ENCODE results near the gene SUMO2. TPM values are rescaled to one million over a fixed set of nuclear protein-coding genes. Genes with fewer than 3 reads are reported as not detected.
A peak's percentile ranks its signal among the peaks of the same experiment; 100 is the strongest.
"Not testable (repeated sequence)": the region's sequence is repeated elsewhere in the genome, so short reads cannot be mapped to it uniquely, and the experiment has no call there.

SUMO2 gene
- polyA plus RNA-seq, 1 donor, result 338 TPM

- no peak for DNase-seq
- H3K27me3 ChIP-seq (ENCODE audit: control insufficient read depth, insufficient read depth, low read length), result no peaks in the 10 kb centered on the region
- H3K36me3 ChIP-seq (ENCODE audit: control insufficient read depth, insufficient read depth, low read length), result peaks cover 16% of the 10 kb centered on the region
- H3K9me3 ChIP-seq (ENCODE audit: control insufficient read depth, low read depth, low read length), result no peaks in the 10 kb centered on the region
- WGBS (ENCODE audit: insufficient coverage, low lambda C conversion rate), result no CpG with 5 or more reads among the region's 5 CpGs
- H3K27ac ChIP-seq (ENCODE audit: low read length), result no peak overlapping the region
- H3K4me3 ChIP-seq (ENCODE audit: low read length), result no peak overlapping the region
- no peaks in the 10 kb centered on the region for H3K4me1 ChIP-seq (ENCODE audit: control insufficient read depth, insufficient read depth, low read length)
Measured at GRCh38 chr17:75163074-75163473, 19.7 kb downstream of the SUMO2 start.

- Histone ChIP-seq H3K4me3 (ENCODE audit: low read length) (no peak overlapping the region), H3K36me3 (ENCODE audit: control insufficient read depth, insufficient read depth, low read length) (no peaks in the 10 kb centered on the region), H3K9me3 (ENCODE audit: control insufficient read depth, low read depth, low read length) (no peaks in the 10 kb centered on the region), H3K27me3 (ENCODE audit: control insufficient read depth, insufficient read depth, low read length) (no peaks in the 10 kb centered on the region), H3K4me1 (ENCODE audit: control insufficient read depth, insufficient read depth, low read length) (no peaks in the 10 kb centered on the region), H3K27ac (ENCODE audit: low read length) (no peak overlapping the region)
- DNase-seq, result no peak
- 100% methylated on average over 4 of the region's 5 CpGs for WGBS (ENCODE audit: insufficient coverage, low lambda C conversion rate)
Measured at GRCh38 chr17:75160211-75160610, 22.5 kb downstream of the SUMO2 start.

- WGBS (ENCODE audit: insufficient coverage, low lambda C conversion rate), result no CpG with 5 or more reads among the region's 4 CpGs
- Histone ChIP-seq H3K27me3 (ENCODE audit: control insufficient read depth, insufficient read depth, low read length) (no peaks in the 10 kb centered on the region), H3K9me3 (ENCODE audit: control insufficient read depth, low read depth, low read length) (no peaks in the 10 kb centered on the region), H3K4me3 (ENCODE audit: low read length) (no peak overlapping the region), H3K4me1 (ENCODE audit: control insufficient read depth, insufficient read depth, low read length) (no peaks in the 10 kb centered on the region), H3K36me3 (ENCODE audit: control insufficient read depth, insufficient read depth, low read length) (no peaks in the 10 kb centered on the region), H3K27ac (ENCODE audit: low read length) (no peak overlapping the region)
- DNase-seq, result peak in 1 of 2 donors; percentile 19
Measured at GRCh38 chr17:75159196-75160031, 23.3 kb downstream of the SUMO2 start.

GRCh38 chr17:75158480-75158879 lies 24.3 kb downstream of the SUMO2 start:
- H3K4me1 ChIP-seq (ENCODE audit: control insufficient read depth, insufficient read depth, low read length); DNase-seq; H3K27ac ChIP-seq (ENCODE audit: low read length); H3K9me3 ChIP-seq (ENCODE audit: control insufficient read depth, low read depth, low read length); H3K36me3 ChIP-seq (ENCODE audit: control insufficient read depth, insufficient read depth, low read length); H3K4me3 ChIP-seq (ENCODE audit: low read length); H3K27me3 ChIP-seq (ENCODE audit: control insufficient read depth, insufficient read depth, low read length): not testable (repeated sequence)
- no CpG with 5 or more reads among the region's 8 CpGs for WGBS (ENCODE audit: insufficient coverage, low lambda C conversion rate)

- Histone ChIP-seq H3K27ac (ENCODE audit: low read length) (no peak overlapping the region), H3K4me3 (ENCODE audit: low read length) (no peak overlapping the region), H3K27me3 (ENCODE audit: control insufficient read depth, insufficient read depth, low read length) (no peaks in the 10 kb centered on the region), H3K9me3 (ENCODE audit: control insufficient read depth, low read depth, low read length) (no peaks in the 10 kb centered on the region), H3K4me1 (ENCODE audit: control insufficient read depth, insufficient read depth, low read length) (peaks cover 8% of the 10 kb centered on the region), H3K36me3 (ENCODE audit: control insufficient read depth, insufficient read depth, low read length) (no peaks in the 10 kb centered on the region)
- no CpG with 5 or more reads among the region's 3 CpGs for WGBS (ENCODE audit: insufficient coverage, low lambda C conversion rate)
- no peak for DNase-seq
Measured at GRCh38 chr17:75155191-75155601, 27.6 kb downstream of the SUMO2 start.

DNA sequence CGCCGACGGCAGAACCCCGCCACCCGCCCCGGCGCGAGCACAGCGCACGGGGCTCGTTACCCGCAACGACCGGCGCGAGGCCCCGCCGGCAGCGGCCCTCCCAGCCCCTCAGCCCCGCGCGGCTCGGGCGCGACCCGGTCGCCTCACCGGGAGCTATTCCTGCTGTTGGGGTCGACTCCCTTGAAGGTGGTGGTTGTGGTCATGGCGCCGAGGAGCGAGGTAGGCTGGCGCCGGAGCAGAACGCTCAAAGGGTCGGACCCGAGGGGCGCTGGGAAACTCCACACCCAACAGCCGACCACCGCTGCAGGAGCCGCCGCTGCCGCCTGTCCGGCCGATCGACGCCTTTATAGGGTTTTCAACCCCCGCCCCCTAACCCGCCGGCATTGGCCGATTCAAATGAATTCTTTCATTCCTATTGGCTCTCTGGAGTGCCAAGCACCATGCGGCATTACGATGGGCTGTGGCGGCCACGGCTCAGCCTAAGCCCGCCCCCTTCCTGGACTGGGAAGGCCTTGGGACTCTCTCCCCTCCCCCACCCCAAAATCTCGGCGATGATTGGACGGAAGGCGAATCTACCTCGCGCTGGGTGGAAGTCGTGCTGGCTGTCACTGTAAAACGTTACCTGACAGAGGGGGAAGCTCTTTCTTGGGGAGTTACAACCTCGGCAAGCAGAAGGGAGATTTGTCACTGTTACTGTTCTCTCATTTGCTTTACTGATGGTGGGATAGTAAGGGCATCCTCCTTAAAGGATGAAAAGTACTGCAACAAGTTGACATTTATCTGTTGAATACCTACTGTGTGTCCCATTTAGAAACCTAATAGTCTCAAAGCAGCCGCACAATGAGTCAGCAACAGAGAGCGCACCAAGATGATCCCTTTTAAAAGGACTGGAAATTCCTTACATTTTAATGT lies 28.3 kb downstream of the SUMO2 start, which contains the start of gene JPT1:
JPT1 (minus strand) TSS at position 318 of the 912 bp plus-strand sequence; CDS start at position 203, 115 bp downstream.
- Histone ChIP-seq H3K4me1 (ENCODE audit: control insufficient read depth, insufficient read depth, low read length) (peaks cover 8% of the 10 kb centered on the region), H3K9me3 (ENCODE audit: control insufficient read depth, low read depth, low read length) (no peaks in the 10 kb centered on the region), H3K27ac (ENCODE audit: low read length) (peak within 1 kb of the TSS; percentile 69), H3K27me3 (ENCODE audit: control insufficient read depth, insufficient read depth, low read length) (no peaks in the 10 kb centered on the region), H3K36me3 (ENCODE audit: control insufficient read depth, insufficient read depth, low read length) (no peaks in the 10 kb centered on the region), H3K4me3 (ENCODE audit: low read length) (peak within 1 kb of the TSS; percentile 96)
- no CpG with 5 or more reads among the region's 67 CpGs for WGBS (ENCODE audit: insufficient coverage, low lambda C conversion rate)
- DNase-seq, result peak; percentile 99

DNA sequence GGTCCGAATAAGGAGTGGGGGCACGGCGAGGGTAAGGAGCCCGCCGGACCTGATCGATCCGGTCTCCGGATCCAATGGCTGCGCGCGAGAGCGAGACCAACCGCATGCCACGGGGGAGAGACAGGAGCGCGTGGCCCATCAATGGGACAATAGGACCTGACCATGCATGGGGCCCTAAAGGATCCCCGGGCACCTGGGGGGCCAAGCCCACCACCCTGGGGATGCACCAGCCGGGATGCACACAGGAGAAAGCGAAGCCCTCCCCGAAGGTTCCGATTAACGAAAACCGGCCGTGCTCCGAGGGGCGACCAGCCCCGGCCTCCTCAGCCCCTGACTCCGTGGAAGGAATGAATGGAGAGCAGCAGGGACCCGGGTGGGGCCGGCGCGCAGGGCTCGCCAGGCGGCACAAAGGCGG lies 29.0 kb downstream of the SUMO2 start:
- Histone ChIP-seq H3K4me3 (ENCODE audit: low read length) (peak overlapping the region; percentile 96), H3K4me1 (ENCODE audit: control insufficient read depth, insufficient read depth, low read length) (peaks cover 8% of the 10 kb centered on the region), H3K9me3 (ENCODE audit: control insufficient read depth, low read depth, low read length) (no peaks in the 10 kb centered on the region), H3K36me3 (ENCODE audit: control insufficient read depth, insufficient read depth, low read length) (no peaks in the 10 kb centered on the region), H3K27ac (ENCODE audit: low read length) (peak overlapping the region; percentile 69), H3K27me3 (ENCODE audit: control insufficient read depth, insufficient read depth, low read length) (no peaks in the 10 kb centered on the region)
- DNase-seq, result peak; percentile 17 to 67
- no CpG with 5 or more reads among the region's 35 CpGs for WGBS (ENCODE audit: insufficient coverage, low lambda C conversion rate)

DNA sequence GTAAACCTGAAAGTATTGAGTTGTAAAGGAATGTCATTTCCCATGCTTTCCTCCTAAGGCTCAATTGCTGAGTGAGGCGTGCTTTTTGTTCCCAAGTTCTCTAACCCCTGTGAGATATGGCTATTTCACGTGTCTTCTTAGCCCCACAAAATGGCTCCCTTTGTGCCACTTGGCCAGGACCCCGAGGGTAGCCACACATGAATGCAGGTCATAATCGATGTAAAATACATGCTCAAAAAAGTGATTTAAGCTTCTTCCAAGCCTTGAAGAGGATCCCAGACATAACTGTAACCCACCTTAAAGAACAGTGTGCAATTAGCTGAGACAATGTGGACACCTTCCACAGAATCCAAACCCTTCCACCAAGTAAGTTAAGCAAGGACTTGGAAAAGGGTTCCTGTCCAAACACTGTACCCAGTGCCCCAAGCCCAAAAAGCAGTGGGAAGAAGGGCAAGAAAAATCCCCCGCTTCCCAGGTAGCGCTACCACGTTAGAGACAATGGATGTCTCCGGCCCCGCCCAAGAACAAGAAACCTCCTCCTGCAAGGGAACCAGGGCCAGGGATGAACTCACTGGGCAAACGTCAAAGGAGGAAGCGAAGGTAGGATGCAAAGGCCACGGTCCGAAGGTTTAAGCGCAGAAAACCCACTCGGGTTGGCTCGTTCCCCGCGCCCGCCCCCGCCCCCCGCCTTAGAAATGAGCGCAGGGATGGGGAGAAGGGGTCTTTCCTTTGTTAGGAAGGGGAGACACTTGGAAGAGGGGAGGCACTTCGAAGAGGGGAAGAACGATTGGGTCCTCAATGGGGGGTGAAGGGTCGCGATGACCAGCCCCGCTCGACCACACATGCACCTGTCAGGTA lies 29.6 kb downstream of the SUMO2 start:
- H3K36me3 ChIP-seq (ENCODE audit: control insufficient read depth, insufficient read depth, low read length), result peaks cover 2% of the 10 kb centered on the region
- no peaks in the 10 kb centered on the region for H3K27me3 ChIP-seq (ENCODE audit: control insufficient read depth, insufficient read depth, low read length)
- WGBS (ENCODE audit: insufficient coverage, low lambda C conversion rate), result no CpG with 5 or more reads among the region's 28 CpGs
- H3K9me3 ChIP-seq (ENCODE audit: control insufficient read depth, low read depth, low read length), result no peaks in the 10 kb centered on the region
- H3K4me1 ChIP-seq (ENCODE audit: control insufficient read depth, insufficient read depth, low read length), result peaks cover 13% of the 10 kb centered on the region
- H3K27ac ChIP-seq (ENCODE audit: low read length), result peak overlapping the region; percentile 69
- peak; percentile 57 to 80 for DNase-seq
- H3K4me3 ChIP-seq (ENCODE audit: low read length), result peak overlapping the region; percentile 96

- peak overlapping the region; percentile 96 for H3K4me3 ChIP-seq (ENCODE audit: low read length)
- 34% methylated on average over 4 of the region's 6 CpGs for WGBS (ENCODE audit: insufficient coverage, low lambda C conversion rate)
- no peaks in the 10 kb centered on the region for H3K9me3 ChIP-seq (ENCODE audit: control insufficient read depth, low read depth, low read length)
- H3K27me3 ChIP-seq (ENCODE audit: control insufficient read depth, insufficient read depth, low read length), result no peaks in the 10 kb centered on the region
- no peak for DNase-seq
- H3K27ac ChIP-seq (ENCODE audit: low read length), result peak overlapping the region; percentile 69
- H3K36me3 ChIP-seq (ENCODE audit: control insufficient read depth, insufficient read depth, low read length), result peaks cover 3% of the 10 kb centered on the region
- H3K4me1 ChIP-seq (ENCODE audit: control insufficient read depth, insufficient read depth, low read length), result peaks cover 18% of the 10 kb centered on the region
Measured at GRCh38 chr17:75152523-75152921, 30.2 kb downstream of the SUMO2 start.

Measured in large intestine (tissue), 3 donors.